ENCODE results near the gene DLGAP4. TPM values are rescaled to one million over a fixed set of nuclear protein-coding genes. Genes with fewer than 3 reads are reported as not detected.
A peak's percentile ranks its signal among the peaks of the same experiment; 100 is the strongest.

DLGAP4 gene, protein sequence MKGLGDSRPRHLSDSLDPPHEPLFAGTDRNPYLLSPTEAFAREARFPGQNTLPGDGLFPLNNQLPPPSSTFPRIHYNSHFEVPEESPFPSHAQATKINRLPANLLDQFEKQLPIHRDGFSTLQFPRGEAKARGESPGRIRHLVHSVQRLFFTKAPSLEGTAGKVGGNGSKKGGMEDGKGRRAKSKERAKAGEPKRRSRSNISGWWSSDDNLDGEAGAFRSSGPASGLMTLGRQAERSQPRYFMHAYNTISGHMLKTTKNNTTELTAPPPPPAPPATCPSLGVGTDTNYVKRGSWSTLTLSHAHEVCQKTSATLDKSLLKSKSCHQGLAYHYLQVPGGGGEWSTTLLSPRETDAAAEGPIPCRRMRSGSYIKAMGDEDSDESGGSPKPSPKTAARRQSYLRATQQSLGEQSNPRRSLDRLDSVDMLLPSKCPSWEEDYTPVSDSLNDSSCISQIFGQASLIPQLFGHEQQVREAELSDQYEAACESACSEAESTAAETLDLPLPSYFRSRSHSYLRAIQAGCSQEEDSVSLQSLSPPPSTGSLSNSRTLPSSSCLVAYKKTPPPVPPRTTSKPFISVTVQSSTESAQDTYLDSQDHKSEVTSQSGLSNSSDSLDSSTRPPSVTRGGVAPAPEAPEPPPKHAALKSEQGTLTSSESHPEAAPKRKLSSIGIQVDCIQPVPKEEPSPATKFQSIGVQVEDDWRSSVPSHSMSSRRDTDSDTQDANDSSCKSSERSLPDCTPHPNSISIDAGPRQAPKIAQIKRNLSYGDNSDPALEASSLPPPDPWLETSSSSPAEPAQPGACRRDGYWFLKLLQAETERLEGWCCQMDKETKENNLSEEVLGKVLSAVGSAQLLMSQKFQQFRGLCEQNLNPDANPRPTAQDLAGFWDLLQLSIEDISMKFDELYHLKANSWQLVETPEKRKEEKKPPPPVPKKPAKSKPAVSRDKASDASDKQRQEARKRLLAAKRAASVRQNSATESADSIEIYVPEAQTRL
- total RNA-seq (10 to 100 TPM; 18.2 to 75.9 (median 62.5) TPM), polyA plus RNA-seq (10 to 100 TPM; 38.4 to 53.1 TPM)
- long read RNA-seq, donor 1, transcript DLGAP4-206 (7 exons, 3,110 nt) = major isoform, 24 of 60 reads
- long read RNA-seq, donor 1, partial matches to known transcripts = 11 of 60 reads
- long read RNA-seq, donor 1, other reads (novel, unspliced or antisense) = 23 of 60 reads
- long read RNA-seq, donor 2, transcript DLGAP4-202 (7 exons, 2,392 nt) = minor isoform, 6 of 24 reads
- long read RNA-seq, donor 2, transcript DLGAP4-206 (7 exons, 3,110 nt) = major isoform, 7 of 24 reads
- long read RNA-seq, donor 2, partial matches to known transcripts = 11 of 24 reads
- long read RNA-seq, donor 2, other reads (novel, unspliced or antisense) = 0 of 24 reads
- long read RNA-seq, donor 3, transcript DLGAP4-202 (7 exons, 2,392 nt) = major isoform, 7 of 53 reads
- long read RNA-seq, donor 3, transcript DLGAP4-206 (7 exons, 3,110 nt) = minor isoform, 6 of 53 reads
- long read RNA-seq, donor 3, partial matches to known transcripts = 9 of 53 reads
- long read RNA-seq, donor 3, other reads (novel, unspliced or antisense) = 31 of 53 reads

DNA sequence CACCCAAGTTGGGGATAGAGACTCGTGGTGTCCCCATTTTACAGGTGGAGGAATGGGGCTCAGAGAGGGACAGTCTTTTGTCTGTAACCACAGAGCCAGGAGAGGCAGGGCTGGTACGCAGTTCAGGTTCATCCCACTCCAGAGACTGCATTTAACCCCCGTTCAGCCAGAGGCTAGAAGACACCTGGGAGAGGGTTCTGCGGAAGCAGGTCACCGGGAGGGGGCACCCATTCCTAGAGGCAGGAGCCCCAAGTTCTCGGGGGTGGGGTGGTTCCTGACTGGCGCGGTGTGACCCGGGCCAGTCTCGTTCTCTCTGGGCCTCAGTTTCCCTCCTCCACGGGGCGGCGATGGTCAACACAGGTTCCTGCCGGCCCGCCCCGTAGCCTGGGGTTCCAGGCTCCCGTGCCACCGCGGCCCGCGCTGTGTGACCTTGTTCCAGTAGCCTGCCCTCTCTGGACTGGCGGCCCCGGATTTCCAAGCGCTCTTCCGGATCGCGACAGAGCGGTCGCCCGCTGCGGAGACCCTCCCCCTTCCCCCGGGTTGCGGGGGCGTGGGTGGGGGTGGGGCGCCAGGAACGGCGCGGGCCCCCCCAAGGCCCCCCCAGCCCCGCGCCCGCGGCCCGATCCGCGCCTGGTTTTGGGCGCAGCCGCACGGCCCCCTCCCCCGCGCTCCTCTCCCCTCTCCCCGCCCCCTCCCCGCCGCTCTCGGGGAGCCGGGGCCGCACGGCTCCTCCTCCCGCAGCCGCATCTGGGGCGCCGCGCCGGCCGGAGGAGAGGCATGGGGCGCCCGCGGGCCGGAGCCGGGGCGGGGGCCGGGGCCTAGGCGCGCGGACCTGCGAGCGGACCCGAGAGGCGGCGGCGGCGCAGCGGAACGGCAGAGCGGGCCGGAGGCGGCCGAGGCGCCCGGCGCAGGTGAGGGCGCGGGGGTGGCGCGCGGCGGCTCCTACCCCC is at the start of gene DLGAP4:
TSS of gene DLGAP4 (plus strand) at position 738 of the 950 bp plus-strand sequence. CDS start 125,379 bp downstream, outside the sequence.
- intact Hi-C loops (cut with DNase I) = loop anchor here in 1 of 4 donors (10.0 kb wide), 1 partner anchor 1249 kb away; no protein-coding TSS in a partner anchor
- Histone ChIP-seq H3K9me3 (no peaks in the 10 kb centered on the region), H3K4me1 (ENCODE audit: insufficient read depth) (peaks cover 3% of the 10 kb centered on the region), H3K4me3 (peak within 1 kb of the TSS; percentile 3), H3K36me3 (no peaks in the 10 kb centered on the region), H3K27me3 (no peaks in the 10 kb centered on the region), H3K27ac (no peak within 1 kb of the TSS)
- WGBS, 3 donors = 1 to 3% (median 2%) methylated on average over 17 to 92 of the region's 96 CpGs
- TF ChIP-seq POLR2A (IDR thresholded peaks at IDR 0.05) (no peak), EP300 (IDR thresholded peaks at IDR 0.05) (no peak)
- TF ChIP-seq, protein P1, sequence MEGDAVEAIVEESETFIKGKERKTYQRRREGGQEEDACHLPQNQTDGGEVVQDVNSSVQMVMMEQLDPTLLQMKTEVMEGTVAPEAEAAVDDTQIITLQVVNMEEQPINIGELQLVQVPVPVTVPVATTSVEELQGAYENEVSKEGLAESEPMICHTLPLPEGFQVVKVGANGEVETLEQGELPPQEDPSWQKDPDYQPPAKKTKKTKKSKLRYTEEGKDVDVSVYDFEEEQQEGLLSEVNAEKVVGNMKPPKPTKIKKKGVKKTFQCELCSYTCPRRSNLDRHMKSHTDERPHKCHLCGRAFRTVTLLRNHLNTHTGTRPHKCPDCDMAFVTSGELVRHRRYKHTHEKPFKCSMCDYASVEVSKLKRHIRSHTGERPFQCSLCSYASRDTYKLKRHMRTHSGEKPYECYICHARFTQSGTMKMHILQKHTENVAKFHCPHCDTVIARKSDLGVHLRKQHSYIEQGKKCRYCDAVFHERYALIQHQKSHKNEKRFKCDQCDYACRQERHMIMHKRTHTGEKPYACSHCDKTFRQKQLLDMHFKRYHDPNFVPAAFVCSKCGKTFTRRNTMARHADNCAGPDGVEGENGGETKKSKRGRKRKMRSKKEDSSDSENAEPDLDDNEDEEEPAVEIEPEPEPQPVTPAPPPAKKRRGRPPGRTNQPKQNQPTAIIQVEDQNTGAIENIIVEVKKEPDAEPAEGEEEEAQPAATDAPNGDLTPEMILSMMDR (IDR thresholded peaks at IDR 0.05) = no peak
- DNase-seq = no peak

DNA sequence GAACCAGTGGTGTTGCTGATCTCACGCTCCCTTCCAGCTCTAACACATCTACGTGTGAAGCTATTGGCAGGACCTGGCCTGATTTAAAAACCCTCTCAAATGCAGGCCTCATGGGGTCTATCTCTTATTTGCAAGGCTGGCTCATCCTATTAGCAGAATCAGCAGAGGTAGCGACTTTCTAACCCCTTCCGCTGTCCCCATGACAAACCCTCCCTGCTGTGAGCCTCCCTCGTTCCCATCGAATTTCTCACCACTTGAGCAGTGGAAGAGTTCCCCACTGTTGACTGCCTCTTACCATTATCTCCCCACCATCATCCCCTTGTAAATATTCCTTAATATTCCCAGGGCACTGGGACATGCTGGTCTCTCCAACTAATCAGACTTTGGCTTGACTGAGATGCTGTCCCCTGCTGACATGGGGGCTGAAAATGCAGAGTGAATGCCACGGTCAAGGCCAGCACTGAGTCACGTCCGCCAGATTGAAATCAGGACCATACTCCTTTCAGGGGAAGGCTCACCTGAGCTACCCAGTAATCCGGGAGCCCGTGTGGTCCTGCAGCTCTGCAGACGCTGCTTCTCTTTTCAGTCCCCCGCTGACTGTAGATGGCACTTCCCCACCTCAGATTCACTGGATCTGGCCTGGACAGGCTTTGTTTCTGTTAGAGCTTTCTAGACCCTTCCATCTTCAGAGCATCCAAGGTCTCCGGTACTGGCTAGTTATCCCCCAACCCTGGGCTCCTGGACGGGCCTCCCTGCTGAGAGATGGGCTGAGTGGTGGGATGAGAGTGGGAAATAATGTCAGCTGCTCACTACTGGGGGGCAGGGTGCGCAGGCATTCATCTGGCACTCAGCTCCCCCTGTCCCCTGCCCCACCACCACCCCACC is 46.7 kb upstream of the DLGAP4 start:
- Histone ChIP-seq H3K4me3 (no peak overlapping the region), H3K4me1 (ENCODE audit: insufficient read depth) (no peaks in the 10 kb centered on the region), H3K27me3 (no peaks in the 10 kb centered on the region), H3K9me3 (no peaks in the 10 kb centered on the region), H3K27ac (no peak overlapping the region), H3K36me3 (no peaks in the 10 kb centered on the region)
- TF ChIP-seq POLR2A (IDR thresholded peaks at IDR 0.05) (no peak), EP300 (IDR thresholded peaks at IDR 0.05) (no peak)
- TF ChIP-seq, protein P1 (IDR thresholded peaks at IDR 0.05) = no peak
- intact Hi-C loops (cut with DNase I) = no loop called here
- DNase-seq = no peak
- 50 to 54% (median 51%) methylated on average over 16 of the region's 16 CpGs for WGBS, 3 donors

DNA sequence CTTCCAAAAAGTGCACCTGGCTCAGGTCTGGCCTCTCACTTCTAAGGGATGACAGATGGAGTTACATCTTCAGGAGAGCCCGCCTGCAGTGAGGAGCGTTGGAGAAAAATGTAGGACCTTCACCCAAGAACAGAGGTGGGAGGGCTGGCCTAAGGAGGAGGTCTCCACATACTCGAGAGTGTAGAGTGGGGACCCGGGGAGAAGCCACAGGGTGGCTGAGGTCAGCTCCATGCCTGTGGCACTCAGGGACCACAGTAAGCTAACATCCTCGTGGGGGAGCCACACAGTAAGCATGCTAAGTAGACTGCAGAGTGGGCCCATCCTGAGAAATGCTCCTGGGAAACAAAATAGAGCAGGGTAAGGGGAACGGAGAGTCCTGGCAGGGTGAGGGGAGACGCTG is 45.8 kb upstream of the DLGAP4 start:
- DNase-seq = no peak
- no peak for TF ChIP-seq EP300 (IDR thresholded peaks at IDR 0.05)
- TF ChIP-seq, protein P1 (IDR thresholded peaks at IDR 0.05) = no peak
- no peak for TF ChIP-seq POLR2A (IDR thresholded peaks at IDR 0.05)
- Histone ChIP-seq H3K9me3 (no peaks in the 10 kb centered on the region), H3K4me1 (ENCODE audit: insufficient read depth) (no peaks in the 10 kb centered on the region), H3K4me3 (no peak overlapping the region), H3K27me3 (no peaks in the 10 kb centered on the region), H3K27ac (no peak overlapping the region), H3K36me3 (no peaks in the 10 kb centered on the region)
- WGBS, 3 donors = 50 to 55% (median 53%) methylated on average over 7 of the region's 7 CpGs
- intact Hi-C loops (cut with DNase I) = no loop called here

Data from ovary (tissue), 10 donors.